Panc1 (cell line): ENCODE measurements around the gene SEMA3G. TPM values are rescaled to one million over a fixed set of nuclear protein-coding genes. Genes with fewer than 3 reads are reported as not detected.

Experiments used
- ATAC-seq: fragments of 200-7000 bp; cut with Tn5 transposase; 2 replicates; pipeline ENCODE4 v1.9.1; 2020; ENCODE audit warnings: mild to moderate bottlenecking, moderate library complexity
- BruUV-seq: library from RNA; stranded (reverse); fragments of 400-500 nt; replicated peaks from 2 replicates; lab custom pipeline; 2021; lab: Mats Ljungman, UMichigan
- CTCF ChIA-PET: fragments of 300-600 bp; sonication (Branson Sonifier 250); formaldehyde crosslinking; loops from one replicate; lab custom pipeline; 2022; ENCODE audit warnings: antibody characterized with exemption; lab: Charles Lee
- POLR2A ChIA-PET: fragments of 300-600 bp; sonication (Branson Sonifier 250); formaldehyde crosslinking; loops from one replicate; lab custom pipeline; 2022; ENCODE audit warnings: antibody characterized with exemption; lab: Charles Lee
- DNase-seq: peaks from one replicate; pipeline ENCODE4 v3.0.0-alpha.2; 2010; ENCODE audit warnings: low read depth, low spot score
- H3K27ac ChIP-seq: 2 replicates; pipeline ENCODE4 v1.5.1; 2011; ENCODE audit warnings: mild to moderate bottlenecking, low read length, inconsistent platforms
- H3K27me3 ChIP-seq: fragments of 200-500 bp; sonication (Bioruptor generic); 2 replicates; pipeline ENCODE4 v1.6.0; 2014; ENCODE audit warnings: low read length, inconsistent platforms; ENCODE audit not compliant: control insufficient read depth, insufficient read depth
- H3K36me3 ChIP-seq: fragments of 200-500 bp; sonication (Bioruptor generic); 2 replicates; pipeline ENCODE4 v1.5.1; 2014; ENCODE audit warnings: inconsistent platforms, mild to moderate bottlenecking, low read length, moderate library complexity; ENCODE audit not compliant: control insufficient read depth, insufficient read depth
- H3K4me1 ChIP-seq: 2 replicates; pipeline ENCODE4 v1.5.1; 2011; ENCODE audit warnings: inconsistent platforms, mild to moderate bottlenecking, low read length, moderate library complexity; ENCODE audit not compliant: control insufficient read depth, insufficient read depth
- H3K4me3 ChIP-seq, 2 experiments: 2 replicates each; pipeline ENCODE4 v1.5.1; 2011 to 2012; ENCODE audit warnings: low read depth in 2 of 2, low read length in 2 of 2, mild to moderate bottlenecking in 2 of 2, inconsistent platforms in 1 of 2, moderate library complexity in 1 of 2
- H3K9me3 ChIP-seq: fragments of 200-500 bp; sonication (Bioruptor generic); 2 replicates; pipeline ENCODE4 v1.5.1; 2014; ENCODE audit warnings: low read depth, mild to moderate bottlenecking, inconsistent platforms, low read length, moderate library complexity; ENCODE audit not compliant: control insufficient read depth, insufficient read depth
- POLR2AphosphoS5 ChIP-seq: IDR thresholded peaks from 2 replicates; pipeline ENCODE4 v1.6.1; 2012; ENCODE audit warnings: mild to moderate bottlenecking, low read depth, low read length, moderate library complexity
- SIN3A ChIP-seq: IDR thresholded peaks from 2 replicates; pipeline ENCODE4 v1.6.1; 2012; ENCODE audit warnings: low read depth, mild to moderate bottlenecking, low read length, moderate library complexity, borderline replicate concordance; ENCODE audit not compliant: insufficient read depth
- TCF7L2 ChIP-seq: IDR thresholded peaks from 2 replicates; pipeline ENCODE4 v1.6.1; 2011; ENCODE audit warnings: mild to moderate bottlenecking, low read depth, low read length, inconsistent platforms
- in situ Hi-C: cut with HindIII; loops from 2 replicates; pipeline ENCODE4 v1.10.0; 2016; ENCODE audit warnings: low sequenced_read_pairs, low pct_unique_long_range_greater_than_20kb
- intact Hi-C: fragments of 100-400 bp; cut with micrococcal nuclease; formaldehyde crosslinking; loops from one replicate; pipeline ENCODE4 v1.10.0; 2022; ENCODE audit not compliant: unreplicated experiment
- total RNA-seq: library from RNA; stranded (reverse); gene quantifications from one replicate; pipeline ENCODE4 v1.2.1, GENCODE V29; 2021; ENCODE audit not compliant: unreplicated experiment
- TF ChIP-seq, protein P1 (sequence below): fragments of 450-650 bp; IDR thresholded peaks from 2 replicates; pipeline ENCODE4 v1.5.1; 2017; ENCODE audit warnings: mild to moderate bottlenecking
- TF ChIP-seq, protein P2 (sequence below), 2 experiments: IDR thresholded peaks; 2 replicates each; pipeline ENCODE4 v1.6.1; 2011 to 2012; ENCODE audit warnings: low read depth in 2 of 2, control low read depth in 1 of 2, low read length in 1 of 2, mild to moderate bottlenecking in 1 of 2, moderate library complexity in 1 of 2; ENCODE audit not compliant: insufficient read depth in 1 of 2

The SEMA3G gene
- total RNA-seq, 1 experiment from 2014 or later, result 1.6 TPM

DNA sequence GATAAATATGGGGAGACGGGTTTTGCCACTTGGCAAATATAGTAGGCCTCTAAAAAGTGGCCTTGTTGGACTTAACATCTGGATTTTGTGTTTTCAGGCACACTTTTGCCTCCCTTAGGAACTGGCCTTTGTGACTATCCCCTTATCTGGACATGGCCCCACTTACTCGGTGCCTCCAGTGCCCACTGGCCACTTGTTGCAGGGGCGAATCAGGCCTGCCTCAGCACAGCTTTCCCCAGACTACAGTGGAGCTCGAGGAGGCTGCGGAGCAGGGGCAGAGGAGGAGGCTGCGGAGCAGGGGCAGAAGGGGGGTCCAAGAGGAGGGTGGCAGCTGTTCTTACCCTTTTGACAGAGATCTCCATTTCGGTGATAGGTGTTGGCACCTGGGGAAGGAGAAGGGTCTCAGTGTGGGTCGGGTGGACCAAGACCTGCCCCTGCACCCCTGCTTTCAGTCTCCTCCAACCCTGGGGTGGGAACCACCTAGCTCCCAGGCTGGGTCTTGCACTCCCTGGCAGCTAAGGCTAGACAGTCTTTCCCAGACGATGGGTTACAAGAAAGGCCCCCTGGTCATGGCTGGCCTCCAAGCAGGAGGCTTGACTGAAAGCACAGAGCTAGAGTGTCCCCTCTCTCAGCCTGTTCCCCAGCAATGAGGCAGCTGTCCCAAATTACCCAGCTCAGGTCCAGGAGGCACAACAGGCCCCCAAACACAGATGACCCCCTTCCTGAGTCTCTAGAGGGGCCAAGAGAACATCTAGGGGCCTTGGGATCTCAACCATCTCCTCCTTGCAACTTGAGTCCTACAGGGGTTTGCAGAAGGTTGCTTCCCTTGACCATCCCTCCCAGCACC lies 6.1 kb downstream of the SEMA3G start:
- Histone ChIP-seq H3K27me3 (no peaks in the 10 kb centered on the region), H3K9me3 (no peaks in the 10 kb centered on the region), H3K27ac (no peak overlapping the region), H3K36me3 (no peaks in the 10 kb centered on the region), H3K4me1 (no peaks in the 10 kb centered on the region), H3K4me3 (no peak overlapping the region)
- CTCF ChIA-PET, result no interaction called here
- no peak for DNase-seq
- no peak for ATAC-seq
- in situ Hi-C loops (no loop called here), intact Hi-C loops (no loop called here)
- BruUV-seq, result no TSS peak
- POLR2A ChIA-PET, result no interaction called here
- TF ChIP-seq POLR2AphosphoS5 (no peak), SIN3A (no peak), TCF7L2 (no peak)
- TF ChIP-seq, protein P1, sequence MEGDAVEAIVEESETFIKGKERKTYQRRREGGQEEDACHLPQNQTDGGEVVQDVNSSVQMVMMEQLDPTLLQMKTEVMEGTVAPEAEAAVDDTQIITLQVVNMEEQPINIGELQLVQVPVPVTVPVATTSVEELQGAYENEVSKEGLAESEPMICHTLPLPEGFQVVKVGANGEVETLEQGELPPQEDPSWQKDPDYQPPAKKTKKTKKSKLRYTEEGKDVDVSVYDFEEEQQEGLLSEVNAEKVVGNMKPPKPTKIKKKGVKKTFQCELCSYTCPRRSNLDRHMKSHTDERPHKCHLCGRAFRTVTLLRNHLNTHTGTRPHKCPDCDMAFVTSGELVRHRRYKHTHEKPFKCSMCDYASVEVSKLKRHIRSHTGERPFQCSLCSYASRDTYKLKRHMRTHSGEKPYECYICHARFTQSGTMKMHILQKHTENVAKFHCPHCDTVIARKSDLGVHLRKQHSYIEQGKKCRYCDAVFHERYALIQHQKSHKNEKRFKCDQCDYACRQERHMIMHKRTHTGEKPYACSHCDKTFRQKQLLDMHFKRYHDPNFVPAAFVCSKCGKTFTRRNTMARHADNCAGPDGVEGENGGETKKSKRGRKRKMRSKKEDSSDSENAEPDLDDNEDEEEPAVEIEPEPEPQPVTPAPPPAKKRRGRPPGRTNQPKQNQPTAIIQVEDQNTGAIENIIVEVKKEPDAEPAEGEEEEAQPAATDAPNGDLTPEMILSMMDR, result no peak
- TF ChIP-seq, protein P2, sequence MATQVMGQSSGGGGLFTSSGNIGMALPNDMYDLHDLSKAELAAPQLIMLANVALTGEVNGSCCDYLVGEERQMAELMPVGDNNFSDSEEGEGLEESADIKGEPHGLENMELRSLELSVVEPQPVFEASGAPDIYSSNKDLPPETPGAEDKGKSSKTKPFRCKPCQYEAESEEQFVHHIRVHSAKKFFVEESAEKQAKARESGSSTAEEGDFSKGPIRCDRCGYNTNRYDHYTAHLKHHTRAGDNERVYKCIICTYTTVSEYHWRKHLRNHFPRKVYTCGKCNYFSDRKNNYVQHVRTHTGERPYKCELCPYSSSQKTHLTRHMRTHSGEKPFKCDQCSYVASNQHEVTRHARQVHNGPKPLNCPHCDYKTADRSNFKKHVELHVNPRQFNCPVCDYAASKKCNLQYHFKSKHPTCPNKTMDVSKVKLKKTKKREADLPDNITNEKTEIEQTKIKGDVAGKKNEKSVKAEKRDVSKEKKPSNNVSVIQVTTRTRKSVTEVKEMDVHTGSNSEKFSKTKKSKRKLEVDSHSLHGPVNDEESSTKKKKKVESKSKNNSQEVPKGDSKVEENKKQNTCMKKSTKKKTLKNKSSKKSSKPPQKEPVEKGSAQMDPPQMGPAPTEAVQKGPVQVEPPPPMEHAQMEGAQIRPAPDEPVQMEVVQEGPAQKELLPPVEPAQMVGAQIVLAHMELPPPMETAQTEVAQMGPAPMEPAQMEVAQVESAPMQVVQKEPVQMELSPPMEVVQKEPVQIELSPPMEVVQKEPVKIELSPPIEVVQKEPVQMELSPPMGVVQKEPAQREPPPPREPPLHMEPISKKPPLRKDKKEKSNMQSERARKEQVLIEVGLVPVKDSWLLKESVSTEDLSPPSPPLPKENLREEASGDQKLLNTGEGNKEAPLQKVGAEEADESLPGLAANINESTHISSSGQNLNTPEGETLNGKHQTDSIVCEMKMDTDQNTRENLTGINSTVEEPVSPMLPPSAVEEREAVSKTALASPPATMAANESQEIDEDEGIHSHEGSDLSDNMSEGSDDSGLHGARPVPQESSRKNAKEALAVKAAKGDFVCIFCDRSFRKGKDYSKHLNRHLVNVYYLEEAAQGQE (IDR thresholded peaks at IDR 0.05; ENCODE audit: insufficient read depth in 1 of 2, low read depth in 2 of 2, low read length in 1 of 2), result no peak

DNA sequence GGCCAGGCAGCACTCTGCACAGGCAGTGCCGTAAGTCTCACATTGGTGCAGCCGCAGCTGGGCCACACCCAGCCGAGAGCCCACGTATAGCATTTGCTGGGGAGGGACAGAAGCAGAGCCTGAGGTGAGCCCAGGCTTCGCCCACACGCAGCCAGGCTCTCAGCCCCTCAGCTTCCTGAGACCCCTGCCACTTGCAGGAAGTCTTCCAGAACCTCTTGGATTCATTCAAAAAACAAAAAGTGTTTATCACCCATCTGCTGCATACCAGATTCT lies 6.9 kb downstream of the SEMA3G start:
- Histone ChIP-seq H3K4me1 (no peaks in the 10 kb centered on the region), H3K9me3 (no peaks in the 10 kb centered on the region), H3K36me3 (no peaks in the 10 kb centered on the region), H3K27me3 (no peaks in the 10 kb centered on the region), H3K27ac (no peak overlapping the region), H3K4me3 (no peak overlapping the region)
- POLR2A ChIA-PET, result no interaction called here
- no TSS peak for BruUV-seq
- CTCF ChIA-PET, result no interaction called here
- DNase-seq, result no peak
- no peak for ATAC-seq
- in situ Hi-C loops (no loop called here), intact Hi-C loops (no loop called here)
- no peak for TF ChIP-seq POLR2AphosphoS5
- no peak for TF ChIP-seq TCF7L2
- TF ChIP-seq, protein P2 (IDR thresholded peaks at IDR 0.05; ENCODE audit: insufficient read depth in 1 of 2, low read depth in 2 of 2, low read length in 1 of 2), result no peak
- TF ChIP-seq SIN3A, result no peak
- TF ChIP-seq, protein P1, result no peak
